ENCODE results near the gene CLCN7.

The CLCN7 gene

DNA sequence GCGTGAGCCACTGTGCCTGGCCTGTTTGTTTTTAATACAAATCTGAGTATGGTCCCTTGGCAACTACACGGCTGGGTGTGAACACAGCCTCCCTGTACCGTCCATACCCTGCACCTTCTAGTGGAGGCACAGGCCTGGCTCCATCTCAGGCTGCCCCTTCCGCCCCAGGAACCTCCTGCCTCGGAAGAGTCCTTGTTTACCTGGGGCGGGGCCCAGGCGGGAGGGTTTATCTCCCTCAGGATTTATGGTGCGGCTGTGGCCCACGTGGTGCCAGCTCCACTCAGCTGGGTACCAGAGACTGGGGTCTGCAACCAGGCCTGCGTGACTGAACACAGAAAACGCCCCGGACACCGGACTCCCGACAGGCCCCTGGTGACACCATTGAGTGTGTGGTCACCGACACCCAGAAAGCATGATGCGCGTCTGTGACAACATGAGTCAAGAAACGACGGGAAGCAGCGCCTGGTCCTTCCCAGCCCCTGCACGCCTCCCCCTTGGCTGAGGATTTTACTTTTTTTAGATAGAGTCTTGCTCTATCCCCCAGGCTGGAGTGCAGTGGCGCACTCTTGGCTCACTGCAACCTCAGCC is 79.3 kb downstream of the CLCN7 start:
- no peak for DNase-seq
